Measurements from ENCODE around the gene OPCML. TPM values are rescaled to one million over a fixed set of nuclear protein-coding genes. Genes with fewer than 3 reads are reported as not detected.

The OPCML gene
- total RNA-seq, 1 donor from 2014 or later: 1.2 TPM

GRCh38 chr11:133253570-133253969 is 278.7 kb downstream of the OPCML start:
- Mint-ChIP-seq H3K9me3 (peaks cover 3% of the 10 kb centered on the region), H3K4me1 (no peaks in the 10 kb centered on the region), H3K27me3 (ENCODE audit: low read depth) (peaks cover 3% of the 10 kb centered on the region), H3K4me3 (no peak overlapping the region), H3K27ac (ENCODE audit: unreplicated experiment) (no peak overlapping the region), H3K36me3 (ENCODE audit: low read depth) (no peaks in the 10 kb centered on the region)
- no peak for DNase-seq (ENCODE audit: low read depth, low spot score)
- no peak for TF ChIP-seq CTCF (conservative IDR thresholded peaks at IDR 0.05)

- H3K9me3 Mint-ChIP-seq: peaks cover 3% of the 10 kb centered on the region
- H3K36me3 Mint-ChIP-seq (ENCODE audit: low read depth): no peaks in the 10 kb centered on the region
- no peak overlapping the region for H3K27ac Mint-ChIP-seq (ENCODE audit: unreplicated experiment)
- no peak for DNase-seq (ENCODE audit: low read depth, low spot score)
- H3K4me3 Mint-ChIP-seq: no peak overlapping the region
- peaks cover 5% of the 10 kb centered on the region for H3K27me3 Mint-ChIP-seq (ENCODE audit: low read depth)
- TF ChIP-seq CTCF (conservative IDR thresholded peaks at IDR 0.05): no peak
- H3K4me1 Mint-ChIP-seq: no peaks in the 10 kb centered on the region
Observed at GRCh38 chr11:133251841-133252240, 280.5 kb downstream of the OPCML start.

GRCh38 chr11:133249530-133249929 is 282.8 kb downstream of the OPCML start:
- Mint-ChIP-seq H3K4me3 (no peak overlapping the region), H3K27me3 (ENCODE audit: low read depth) (peaks cover 5% of the 10 kb centered on the region)

GRCh38 chr11:133249065-133249464 is 283.2 kb downstream of the OPCML start:
- no peak overlapping the region for H3K27ac Mint-ChIP-seq (ENCODE audit: unreplicated experiment)
- no peak for DNase-seq (ENCODE audit: low read depth, low spot score)
- no peaks in the 10 kb centered on the region for H3K4me1 Mint-ChIP-seq
- H3K27me3 Mint-ChIP-seq (ENCODE audit: low read depth): peaks cover 5% of the 10 kb centered on the region
- peaks cover 3% of the 10 kb centered on the region for H3K9me3 Mint-ChIP-seq
- TF ChIP-seq CTCF (conservative IDR thresholded peaks at IDR 0.05): no peak
- H3K4me3 Mint-ChIP-seq: no peak overlapping the region
- H3K36me3 Mint-ChIP-seq (ENCODE audit: low read depth): no peaks in the 10 kb centered on the region

More at GRCh38 chr11:133249530-133249929, 282.8 kb downstream of the OPCML start:
- Mint-ChIP-seq H3K9me3 (peaks cover 3% of the 10 kb centered on the region), H3K36me3 (ENCODE audit: low read depth) (no peaks in the 10 kb centered on the region), H3K27ac (ENCODE audit: unreplicated experiment) (no peak overlapping the region), H3K4me1 (no peaks in the 10 kb centered on the region)
- TF ChIP-seq CTCF (conservative IDR thresholded peaks at IDR 0.05): no peak
- DNase-seq (ENCODE audit: low read depth, low spot score): no peak

- no peak for TF ChIP-seq CTCF (conservative IDR thresholded peaks at IDR 0.05)
- Mint-ChIP-seq H3K9me3 (peaks cover under 1% of the 10 kb centered on the region), H3K27ac (ENCODE audit: unreplicated experiment) (no peak overlapping the region), H3K27me3 (ENCODE audit: low read depth) (peaks cover 3% of the 10 kb centered on the region), H3K36me3 (ENCODE audit: low read depth) (no peaks in the 10 kb centered on the region), H3K4me3 (no peak overlapping the region), H3K4me1 (peaks cover 7% of the 10 kb centered on the region)
- DNase-seq (ENCODE audit: low read depth, low spot score): no peak
Observed at GRCh38 chr11:133243832-133244231, 288.5 kb downstream of the OPCML start.

Measured in neural crest cell (in vitro differentiated cells).